Measurements from ENCODE around the gene ZNF254.

The ZNF254 gene

DNA sequence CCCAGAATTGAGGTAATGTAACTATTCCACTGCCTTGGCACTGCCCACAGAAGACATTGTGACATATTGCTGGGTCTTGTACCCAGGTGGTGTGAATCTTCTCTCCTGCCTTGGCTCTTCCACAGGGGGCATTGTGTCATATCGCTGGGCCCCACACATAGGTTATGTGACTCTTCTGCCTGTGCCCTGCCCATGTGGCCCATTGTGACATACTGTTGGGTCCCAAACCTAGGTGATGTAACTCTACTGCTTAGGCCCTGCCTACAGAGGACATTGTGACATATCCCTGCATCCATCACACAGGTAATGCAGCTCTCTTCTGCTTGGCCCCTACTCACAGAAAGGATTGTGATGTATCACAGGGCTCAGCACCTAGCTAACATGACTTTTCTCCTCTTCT, 37.5 kb upstream of the ZNF254 start:
- TF ChIP-seq ZNF571 (tag by site-specific recombination; IDR thresholded peaks at IDR 0.05), result no peak
- TF ChIP-seq, protein P1, sequence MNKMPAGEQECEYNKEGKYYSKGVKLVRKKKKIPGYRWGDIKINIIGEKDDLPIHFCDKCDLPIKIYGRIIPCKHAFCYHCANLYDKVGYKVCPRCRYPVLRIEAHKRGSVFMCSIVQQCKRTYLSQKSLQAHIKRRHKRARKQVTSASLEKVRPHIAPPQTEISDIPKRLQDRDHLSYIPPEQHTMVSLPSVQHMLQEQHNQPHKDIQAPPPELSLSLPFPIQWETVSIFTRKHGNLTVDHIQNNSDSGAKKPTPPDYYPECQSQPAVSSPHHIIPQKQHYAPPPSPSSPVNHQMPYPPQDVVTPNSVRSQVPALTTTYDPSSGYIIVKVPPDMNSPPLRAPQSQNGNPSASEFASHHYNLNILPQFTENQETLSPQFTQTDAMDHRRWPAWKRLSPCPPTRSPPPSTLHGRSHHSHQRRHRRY (tag by site-specific recombination; IDR thresholded peaks at IDR 0.05), result no peak
- TF ChIP-seq ZNF621 (tag by site-specific recombination; IDR thresholded peaks at IDR 0.05), result no peak
- TF ChIP-seq PRDM1 (tag by site-specific recombination; IDR thresholded peaks at IDR 0.05), result no peak
- TF ChIP-seq, protein P2, sequence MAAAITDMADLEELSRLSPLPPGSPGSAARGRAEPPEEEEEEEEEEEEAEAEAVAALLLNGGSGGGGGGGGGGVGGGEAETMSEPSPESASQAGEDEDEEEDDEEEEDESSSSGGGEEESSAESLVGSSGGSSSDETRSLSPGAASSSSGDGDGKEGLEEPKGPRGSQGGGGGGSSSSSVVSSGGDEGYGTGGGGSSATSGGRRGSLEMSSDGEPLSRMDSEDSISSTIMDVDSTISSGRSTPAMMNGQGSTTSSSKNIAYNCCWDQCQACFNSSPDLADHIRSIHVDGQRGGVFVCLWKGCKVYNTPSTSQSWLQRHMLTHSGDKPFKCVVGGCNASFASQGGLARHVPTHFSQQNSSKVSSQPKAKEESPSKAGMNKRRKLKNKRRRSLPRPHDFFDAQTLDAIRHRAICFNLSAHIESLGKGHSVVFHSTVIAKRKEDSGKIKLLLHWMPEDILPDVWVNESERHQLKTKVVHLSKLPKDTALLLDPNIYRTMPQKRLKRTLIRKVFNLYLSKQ (tag by site-specific recombination; IDR thresholded peaks at IDR 0.05; ENCODE audit: borderline replicate concordance), result no peak
- TF ChIP-seq ZNF146 (tag by site-specific recombination; IDR thresholded peaks at IDR 0.05), result no peak
- TF ChIP-seq ZNF747 (tag by site-specific recombination; IDR thresholded peaks at IDR 0.05), result no peak
- no peak for TF ChIP-seq ZBTB48 (tag by site-specific recombination; IDR thresholded peaks at IDR 0.05)
- TF ChIP-seq ZNF24 (tag by site-specific recombination; IDR thresholded peaks at IDR 0.05), result no peak
- no peak for TF ChIP-seq ZNF335 (tag by site-specific recombination; conservative IDR thresholded peaks at IDR 0.05)
- no peak for TF ChIP-seq ZNF670 (tag by site-specific recombination; IDR thresholded peaks at IDR 0.05; ENCODE audit: low read depth)
- no peak for TF ChIP-seq ZNF777 (tag by site-specific recombination; IDR thresholded peaks at IDR 0.05; ENCODE audit: borderline replicate concordance)
- TF ChIP-seq ZNF302 (tag by site-specific recombination; IDR thresholded peaks at IDR 0.05; ENCODE audit: low read depth), result no peak
- TF ChIP-seq, protein P3, sequence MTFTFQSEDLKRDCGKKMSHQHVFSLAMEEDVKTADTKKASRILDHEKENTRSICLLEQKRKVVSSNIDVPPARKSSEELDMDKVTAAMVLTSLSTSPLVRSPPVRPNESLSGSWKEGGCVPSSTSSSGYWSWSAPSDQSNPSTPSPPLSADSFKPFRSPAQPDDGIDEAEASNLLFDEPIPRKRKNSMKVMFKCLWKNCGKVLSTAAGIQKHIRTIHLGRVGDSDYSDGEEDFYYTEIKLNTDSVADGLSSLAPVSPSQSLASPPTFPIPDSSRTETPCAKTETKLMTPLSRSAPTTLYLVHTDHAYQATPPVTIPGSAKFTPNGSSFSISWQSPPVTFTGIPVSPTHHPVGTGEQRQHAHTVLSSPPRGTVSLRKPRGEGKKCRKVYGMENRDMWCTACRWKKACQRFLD (tag by site-specific recombination; IDR thresholded peaks at IDR 0.05), result no peak
- POLR2A ChIA-PET, result no interaction called here
- H3K36me3 ChIP-seq (ENCODE audit: control insufficient read depth in 2 of 2, insufficient read depth in 1 of 2, low read length in 2 of 2), result peaks cover 40 to 84% of the 10 kb centered on the region in 2 experiments

DNA sequence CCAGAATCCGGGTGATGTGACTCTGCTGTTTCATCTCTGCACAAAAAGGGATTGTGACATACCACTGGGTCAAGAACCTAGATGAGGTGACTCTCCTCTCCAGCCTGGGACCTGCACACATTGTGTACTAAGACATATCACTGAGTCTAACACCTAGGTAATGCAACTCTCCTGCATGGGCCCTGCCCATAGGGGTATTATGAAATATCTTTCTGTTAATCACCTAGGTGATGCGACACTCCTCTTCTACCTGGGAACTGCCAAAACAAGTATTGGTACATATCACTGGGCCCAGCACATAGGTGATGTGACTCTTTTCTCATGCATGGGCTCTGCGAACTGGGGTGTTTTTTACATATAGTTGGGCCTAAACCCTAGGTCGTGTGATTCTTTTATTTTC, 35.5 kb upstream of the ZNF254 start:
- Histone ChIP-seq H3K36me3 (ENCODE audit: control insufficient read depth in 2 of 2, insufficient read depth in 1 of 2, low read length in 2 of 2) (peaks cover 38 to 94% of the 10 kb centered on the region in 2 experiments), H3K4me1 (ENCODE audit: control insufficient read depth, insufficient read depth, low read length) (no peaks in the 10 kb centered on the region), H3K4me3 (ENCODE audit: low read depth, low read length) (no peak overlapping the region), H3K27ac (ENCODE audit: extremely low read depth, low read depth, low read length) (no peak overlapping the region), H3K9me3 (ENCODE audit: control insufficient read depth, insufficient read depth, low read depth, low read length) (no peaks in the 10 kb centered on the region)
- ChIA-PET CTCF (no interaction called here), POLR2A (no interaction called here)
- TF ChIP-seq, protein P4, sequence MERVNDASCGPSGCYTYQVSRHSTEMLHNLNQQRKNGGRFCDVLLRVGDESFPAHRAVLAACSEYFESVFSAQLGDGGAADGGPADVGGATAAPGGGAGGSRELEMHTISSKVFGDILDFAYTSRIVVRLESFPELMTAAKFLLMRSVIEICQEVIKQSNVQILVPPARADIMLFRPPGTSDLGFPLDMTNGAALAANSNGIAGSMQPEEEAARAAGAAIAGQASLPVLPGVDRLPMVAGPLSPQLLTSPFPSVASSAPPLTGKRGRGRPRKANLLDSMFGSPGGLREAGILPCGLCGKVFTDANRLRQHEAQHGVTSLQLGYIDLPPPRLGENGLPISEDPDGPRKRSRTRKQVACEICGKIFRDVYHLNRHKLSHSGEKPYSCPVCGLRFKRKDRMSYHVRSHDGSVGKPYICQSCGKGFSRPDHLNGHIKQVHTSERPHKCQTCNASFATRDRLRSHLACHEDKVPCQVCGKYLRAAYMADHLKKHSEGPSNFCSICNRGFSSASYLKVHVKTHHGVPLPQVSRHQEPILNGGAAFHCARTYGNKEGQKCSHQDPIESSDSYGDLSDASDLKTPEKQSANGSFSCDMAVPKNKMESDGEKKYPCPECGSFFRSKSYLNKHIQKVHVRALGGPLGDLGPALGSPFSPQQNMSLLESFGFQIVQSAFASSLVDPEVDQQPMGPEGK (tag by site-specific recombination; IDR thresholded peaks at IDR 0.05), result no peak
- TF ChIP-seq ZNF16 (tag by site-specific recombination; IDR thresholded peaks at IDR 0.05; ENCODE audit: low read depth) (no peak), KLF1 (tag by site-specific recombination; IDR thresholded peaks at IDR 0.05) (no peak), ZNF311 (tag by site-specific recombination; IDR thresholded peaks at IDR 0.05; ENCODE audit: borderline replicate concordance) (no peak), ZNF555 (tag by site-specific recombination; conservative IDR thresholded peaks at IDR 0.05) (no peak), ZSCAN16 (tag by site-specific recombination; IDR thresholded peaks at IDR 0.05) (no peak), ZNF776 (tag by site-specific recombination; IDR thresholded peaks at IDR 0.05; ENCODE audit: borderline replicate concordance) (no peak), ZBTB7A (tag by site-specific recombination; IDR thresholded peaks at IDR 0.05; ENCODE audit: low read depth) (no peak), TRIM28 (IDR thresholded peaks at IDR 0.05; ENCODE audit: borderline replicate concordance, low read length) (no peak), ZNF521 (tag by site-specific recombination; IDR thresholded peaks at IDR 0.05) (no peak), TCF7L2 (IDR thresholded peaks at IDR 0.05; ENCODE audit: borderline replicate concordance, low read depth, low read length) (no peak), ZNF660 (tag by site-specific recombination; IDR thresholded peaks at IDR 0.05) (no peak)

More for the DNA sequence above, 37.5 kb upstream of the ZNF254 start:
- CTCF ChIA-PET, result no interaction called here
- H3K27ac ChIP-seq (ENCODE audit: extremely low read depth, low read depth, low read length), result no peak overlapping the region
- no peaks in the 10 kb centered on the region for H3K9me3 ChIP-seq (ENCODE audit: control insufficient read depth, insufficient read depth, low read depth, low read length)
- no peaks in the 10 kb centered on the region for H3K4me1 ChIP-seq (ENCODE audit: control insufficient read depth, insufficient read depth, low read length)
- H3K4me3 ChIP-seq (ENCODE audit: low read depth, low read length), result no peak overlapping the region
